SK-N-MC (cell line): ENCODE measurements around the gene ADAMTS17.

ENCODE experiments used
- EZH2 ChIP-seq: fragments of 200-600 bp; sonication (generic); IDR thresholded peaks from one replicate; pipeline ENCODE4 v1.6.1; 2017; ENCODE audit warnings: antibody characterized with exemption
- FOXP2 ChIP-seq: optimal IDR thresholded peaks from 2 replicates; pipeline ENCODE3; 2011; ENCODE audit warnings: mild to moderate bottlenecking, moderate library complexity; ENCODE audit not compliant: insufficient read depth; ENCODE audit errors: extremely low read length, control extremely low read depth

GRCh38 chr15:100284701-100285100 lies 57.1 kb downstream of the ADAMTS17 start:
- TF ChIP-seq EZH2, result no peak
- no peak for TF ChIP-seq FOXP2
